Stimulated activated naive CD4-positive, alpha-beta T cell (primary cell): ENCODE results near the gene ADGRF4.

Experiments
- DNase-seq, 6 experiments: peaks; one replicate each; lab custom pipeline; 2025; lab: John Stamatoyannopoulos, UW

The ADGRF4 gene

GRCh38 chr6:47681201-47681990 lies 17.0 kb upstream of the ADGRF4 start:
- no peak for DNase-seq

DNA sequence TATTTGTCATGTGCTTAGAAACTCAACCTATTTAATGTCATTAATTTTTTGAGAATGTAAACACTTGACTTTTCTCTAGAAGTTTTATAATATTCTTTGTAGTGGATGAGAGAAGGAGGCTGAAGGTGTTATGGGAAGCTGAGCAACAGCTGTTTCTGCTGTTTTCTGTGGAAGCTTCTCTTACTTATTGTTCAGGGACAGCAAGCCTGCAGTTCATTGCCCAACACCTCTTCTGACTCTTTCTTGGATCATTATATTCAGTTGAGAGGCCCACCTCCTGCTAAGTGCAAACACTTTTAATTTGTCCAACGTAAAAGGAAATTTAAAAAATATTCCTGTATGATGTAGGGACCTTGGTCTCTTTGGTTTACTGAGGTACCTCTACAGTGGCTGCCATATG lies 12.0 kb upstream of the ADGRF4 start:
- DNase-seq = no peak

DNA sequence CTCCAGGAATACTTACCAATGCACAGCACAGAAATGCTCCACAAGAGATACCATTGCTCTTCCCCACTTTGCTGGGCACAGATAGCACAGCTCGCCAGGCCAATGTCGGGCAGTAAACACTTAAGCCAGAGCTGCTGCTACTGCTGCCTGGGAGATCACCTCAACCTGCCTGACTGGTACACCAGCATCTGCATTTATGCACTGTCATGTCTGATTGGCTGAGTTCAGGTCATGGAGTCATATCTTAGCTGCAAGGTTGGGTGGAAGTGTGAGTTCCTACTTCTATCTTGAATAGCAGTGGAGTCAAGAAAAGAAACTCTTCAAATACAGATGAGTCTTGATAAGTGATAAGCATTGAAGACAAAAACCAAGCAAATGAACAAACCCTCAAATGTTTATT lies 10.9 kb upstream of the ADGRF4 start:
- no peak for DNase-seq

DNA sequence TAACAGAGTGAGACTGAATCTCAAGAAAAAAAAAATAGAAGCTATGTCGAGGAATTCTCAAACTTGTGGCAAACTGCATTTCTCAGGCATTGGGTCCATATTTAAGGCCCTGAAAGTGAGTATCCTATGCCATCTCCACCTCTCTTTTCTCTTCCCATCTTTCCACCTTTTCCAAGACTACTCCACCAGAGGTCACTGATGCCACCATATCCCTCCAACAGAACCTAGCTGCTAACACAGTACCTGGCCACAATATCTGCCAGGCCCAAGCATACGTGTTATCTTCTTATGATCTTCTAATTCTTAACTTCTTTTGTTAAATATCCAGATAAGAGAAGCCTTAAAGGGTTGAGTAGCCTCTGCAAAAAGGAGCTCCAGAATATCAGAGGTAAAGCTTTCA lies 8.2 kb upstream of the ADGRF4 start:
- DNase-seq = no peak

DNA sequence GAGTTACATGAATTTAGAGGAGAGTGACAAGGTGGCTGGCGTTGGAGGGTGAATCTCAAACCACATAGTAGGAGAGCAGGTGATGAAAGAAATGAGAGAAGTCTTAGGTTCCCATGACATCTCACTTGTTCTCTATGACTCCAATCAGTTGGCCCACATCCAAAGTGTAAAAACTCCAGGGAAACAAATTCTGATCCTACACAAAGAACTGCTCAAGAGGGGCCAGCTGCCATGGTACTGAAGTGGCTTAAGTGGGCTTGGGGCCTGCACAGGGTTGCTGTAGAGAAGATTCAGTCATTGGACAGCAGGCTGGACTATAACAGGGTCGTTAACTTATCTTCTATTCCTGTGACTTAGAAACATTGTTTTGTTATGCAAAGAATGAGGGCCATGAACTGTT lies 7.6 kb upstream of the ADGRF4 start:
- DNase-seq = no peak

- DNase-seq = no peak
Measured at GRCh38 chr6:47697925-47698324, 455 bp upstream of the ADGRF4 start.

DNA sequence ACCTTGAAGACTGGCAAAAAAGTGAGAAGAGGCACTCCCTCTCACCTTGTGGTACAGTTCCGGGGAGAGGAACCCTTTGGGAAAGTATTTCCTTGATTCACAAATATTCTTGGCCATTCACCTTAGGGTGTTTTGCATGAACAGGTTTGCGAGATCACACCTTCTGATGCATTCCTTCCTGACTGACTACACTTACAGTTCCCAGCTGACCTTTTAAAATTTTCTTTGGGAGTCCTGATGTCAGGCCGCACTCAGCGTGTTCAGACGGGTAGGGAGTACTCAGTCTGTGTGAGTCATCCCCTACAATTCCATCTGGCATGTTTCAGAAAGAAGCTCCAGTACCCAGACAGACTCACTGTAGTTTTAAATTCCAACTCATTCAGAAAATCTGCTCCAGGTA lies 1.7 kb downstream of the ADGRF4 start:
- no peak for DNase-seq

DNA sequence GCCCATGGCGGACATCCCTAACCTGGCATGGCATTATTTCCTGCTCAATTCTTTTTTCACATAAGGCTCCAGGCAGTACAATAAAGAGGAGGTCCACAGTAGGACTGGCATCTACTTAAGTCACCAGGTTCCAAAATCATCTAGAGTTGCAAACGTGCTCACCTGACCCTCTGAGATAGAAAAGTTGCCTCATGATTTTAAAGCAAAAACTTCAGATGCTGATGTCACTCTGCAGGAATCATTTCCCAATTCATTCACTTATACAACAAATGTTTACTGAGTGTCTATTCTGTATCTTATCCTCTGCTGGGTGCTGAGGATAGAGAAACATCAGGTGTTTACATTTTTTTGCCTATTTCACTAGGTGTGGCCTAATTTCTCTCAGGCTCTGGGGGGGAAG lies 2.2 kb downstream of the ADGRF4 start:
- no peak for DNase-seq

GRCh38 chr6:47701363-47701762 lies 3.0 kb downstream of the ADGRF4 start:
- DNase-seq = no peak

- no peak for DNase-seq
Measured at GRCh38 chr6:47709160-47709559, 10.8 kb downstream of the ADGRF4 start.

GRCh38 chr6:47710295-47710694 lies 11.9 kb downstream of the ADGRF4 start:
- no peak for DNase-seq

- DNase-seq = no peak
Measured at GRCh38 chr6:47713200-47713599, 14.8 kb downstream of the ADGRF4 start.

DNA sequence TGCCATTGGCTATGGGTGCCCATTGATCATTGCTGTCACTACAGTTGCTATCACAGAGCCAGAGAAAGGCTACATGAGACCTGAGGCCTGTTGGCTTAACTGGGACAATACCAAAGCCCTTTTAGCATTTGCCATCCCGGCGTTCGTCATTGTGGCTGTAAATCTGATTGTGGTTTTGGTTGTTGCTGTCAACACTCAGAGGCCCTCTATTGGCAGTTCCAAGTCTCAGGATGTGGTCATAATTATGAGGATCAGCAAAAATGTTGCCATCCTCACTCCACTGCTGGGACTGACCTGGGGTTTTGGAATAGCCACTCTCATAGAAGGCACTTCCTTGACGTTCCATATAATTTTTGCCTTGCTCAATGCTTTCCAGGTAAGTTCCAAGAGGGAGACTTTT lies 16.4 kb downstream of the ADGRF4 start:
- no peak for DNase-seq

DNA sequence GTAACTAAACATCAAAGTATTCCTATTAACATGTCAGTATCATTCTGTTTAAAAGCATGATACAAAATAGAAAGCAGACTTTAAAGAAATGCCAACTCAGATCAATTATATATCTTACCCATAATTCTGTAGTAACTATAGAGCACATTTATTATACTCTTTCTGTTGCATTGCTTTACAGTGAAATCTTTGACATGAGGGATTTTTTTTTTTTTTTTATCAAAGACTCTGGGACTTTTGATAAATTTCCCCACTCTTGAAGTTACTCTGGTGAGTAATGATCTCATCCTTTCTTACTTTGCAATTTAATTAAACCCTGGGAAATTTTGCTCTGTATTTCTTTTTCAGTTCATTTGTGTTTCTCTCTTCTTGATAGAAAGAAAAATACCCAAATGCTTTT lies 17.4 kb downstream of the ADGRF4 start:
- no peak for DNase-seq

DNA sequence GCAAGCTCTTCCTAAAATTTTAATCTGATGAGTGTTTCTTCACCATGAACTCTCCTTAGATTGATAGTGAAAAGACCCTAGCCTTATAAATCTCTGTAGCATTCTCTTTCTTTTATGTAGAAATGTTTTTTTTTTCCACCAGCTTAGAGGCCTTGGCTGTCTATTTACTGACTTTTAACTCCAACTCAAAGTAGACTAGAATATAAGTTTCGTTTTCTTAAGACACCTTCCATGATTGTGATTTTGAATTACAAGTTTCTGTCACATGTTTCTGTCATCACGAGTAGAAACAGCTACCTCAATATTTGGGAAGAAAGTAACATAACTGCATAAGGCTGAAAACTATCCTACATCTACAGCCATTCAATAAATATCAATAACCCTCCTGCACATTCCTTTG lies 17.8 kb downstream of the ADGRF4 start:
- no peak for DNase-seq

- DNase-seq = no peak
Measured at GRCh38 chr6:47718571-47718970, 20.2 kb downstream of the ADGRF4 start.

DNA sequence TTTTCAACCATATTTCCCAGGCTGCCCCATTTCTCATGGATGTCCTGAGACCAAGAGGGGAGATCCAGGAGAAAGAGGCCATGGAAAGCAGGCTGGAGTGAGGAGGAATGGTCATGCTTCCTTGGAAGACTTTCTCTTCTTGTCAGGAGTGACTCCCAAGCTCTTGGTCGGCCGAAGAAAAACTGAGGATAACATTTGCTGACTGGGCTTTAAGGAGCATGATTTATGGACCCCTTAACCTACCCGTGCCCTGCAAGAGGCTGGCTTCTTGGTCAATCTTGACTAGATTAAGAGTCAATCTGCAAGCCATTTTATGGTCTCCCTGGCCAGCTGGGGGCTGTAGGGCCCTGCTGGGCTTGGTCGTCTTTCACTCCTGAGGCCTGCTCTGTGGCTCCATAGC lies 22.8 kb downstream of the ADGRF4 start:
- DNase-seq = no peak

GRCh38 chr6:47722194-47722593 lies 23.8 kb downstream of the ADGRF4 start:
- DNase-seq = no peak

- DNase-seq = no peak
Measured at GRCh38 chr6:47724300-47724699, 25.9 kb downstream of the ADGRF4 start.

GRCh38 chr6:47727391-47727790 lies 29.0 kb downstream of the ADGRF4 start:
- DNase-seq = no peak

- DNase-seq = no peak
Measured at GRCh38 chr6:47729019-47729418, 30.6 kb downstream of the ADGRF4 start.

- DNase-seq = no peak
Measured at GRCh38 chr6:47729457-47729856, 31.1 kb downstream of the ADGRF4 start.

- peak in 1 of 6 experiments; percentile 4 for DNase-seq
Measured at GRCh38 chr6:47733879-47734558, 35.6 kb downstream of the ADGRF4 start.
